ENCODE results near the gene OXSM. TPM values are rescaled to one million over a fixed set of nuclear protein-coding genes. Genes with fewer than 3 reads are reported as not detected.

OXSM gene
- total and polyA plus RNA-seq, 8 donors = 3.5 to 13.8 (median 6.9) TPM

GRCh38 chr3:25749031-25749581, 40.8 kb upstream of the OXSM start:
- no peak overlapping the region for H3K27ac ChIP-seq
- DNase-seq (no peak), ATAC-seq (no peak), FAIRE-seq (no peak)
- 78 to 79% methylated on average over 6 of the region's 6 CpGs for WGBS, 2 donors
- TF ChIP-seq CTCF (IDR thresholded peaks at IDR 0.05) = no peak
- no peaks in the 10 kb centered on the region for H3K9me3 ChIP-seq
- intact Hi-C loops (cut with DNase I) = no loop called here
- peaks cover 0 to 21% (median 11%) of the 10 kb centered on the region in 3 donors for H3K36me3 ChIP-seq
- H3K27me3 ChIP-seq = no peaks in the 10 kb centered on the region
- no peak overlapping the region for H3K4me3 ChIP-seq
- no peaks in the 10 kb centered on the region for H3K4me1 ChIP-seq

GRCh38 chr3:25751048-25751447, 38.8 kb upstream of the OXSM start:
- ATAC-seq (no peak), DNase-seq (no peak), FAIRE-seq (no peak)
- TF ChIP-seq CTCF (IDR thresholded peaks at IDR 0.05) = no peak
- no peaks in the 10 kb centered on the region for H3K4me1 ChIP-seq
- WGBS, 2 donors = 98% methylated on average over 3 of the region's 3 CpGs
- H3K27ac ChIP-seq = no peak overlapping the region
- H3K4me3 ChIP-seq = no peak overlapping the region
- peaks cover 0 to 21% (median 11%) of the 10 kb centered on the region in 3 donors for H3K36me3 ChIP-seq
- H3K9me3 ChIP-seq = no peaks in the 10 kb centered on the region
- intact Hi-C loops (cut with DNase I) = no loop called here
- no peaks in the 10 kb centered on the region for H3K27me3 ChIP-seq

GRCh38 chr3:25751725-25752124, 38.2 kb upstream of the OXSM start:
- H3K27ac ChIP-seq = no peak overlapping the region
- FAIRE-seq (no peak), ATAC-seq (no peak), DNase-seq (no peak)
- 89 to 95% methylated on average over 1 of the region's 1 CpG for WGBS, 2 donors
- intact Hi-C loops (cut with DNase I) = no loop called here
- TF ChIP-seq CTCF (IDR thresholded peaks at IDR 0.05) = no peak
- no peaks in the 10 kb centered on the region for H3K27me3 ChIP-seq
- H3K9me3 ChIP-seq = no peaks in the 10 kb centered on the region
- H3K36me3 ChIP-seq = peaks cover 0 to 21% (median 11%) of the 10 kb centered on the region in 3 donors
- no peak overlapping the region for H3K4me3 ChIP-seq
- H3K4me1 ChIP-seq = no peaks in the 10 kb centered on the region

- Histone ChIP-seq H3K9me3 (no peaks in the 10 kb centered on the region), H3K4me3 (no peak overlapping the region), H3K27ac (no peak overlapping the region), H3K4me1 (no peaks in the 10 kb centered on the region), H3K36me3 (no peaks in the 10 kb centered on the region), H3K27me3 (no peaks in the 10 kb centered on the region)
- WGBS, 2 donors = 95 to 98% methylated on average over 6 of the region's 6 CpGs
- TF ChIP-seq CTCF (IDR thresholded peaks at IDR 0.05) = no peak
- intact Hi-C loops (cut with DNase I) = no loop called here
- DNase-seq (no peak), FAIRE-seq (no peak), ATAC-seq (no peak)
Observed at GRCh38 chr3:25768851-25769250, 21.0 kb upstream of the OXSM start.

- intact Hi-C loops (cut with DNase I) = no loop called here
- no peak for TF ChIP-seq CTCF (IDR thresholded peaks at IDR 0.05)
- WGBS, 2 donors = 93 to 95% methylated on average over 2 of the region's 2 CpGs
- Histone ChIP-seq H3K36me3 (peaks cover 0 to 18% (median 7%) of the 10 kb centered on the region in 3 donors), H3K27ac (no peak overlapping the region), H3K4me1 (peaks cover 0 to 3% (median 0%) of the 10 kb centered on the region in 3 donors), H3K9me3 (no peaks in the 10 kb centered on the region), H3K27me3 (no peaks in the 10 kb centered on the region), H3K4me3 (no peak overlapping the region)
- ATAC-seq (no peak), FAIRE-seq (no peak), DNase-seq (no peak)
Observed at GRCh38 chr3:25775936-25776335, 14.0 kb upstream of the OXSM start.
